GM21723 (cell line): ENCODE measurements around the gene DPEP2NB.
"Not testable (repeated sequence)": the region's sequence is repeated elsewhere in the genome, so short reads cannot be mapped to it uniquely, and the experiment has no call there.

ENCODE experiments used
- ATAC-seq: cut with Tn5 transposase; IDR thresholded peaks from one replicate; pipeline ENCODE4 v1.9.1; 2021; ENCODE audit warnings: mild to moderate bottlenecking, moderate library complexity; ENCODE audit not compliant: unreplicated experiment

Gene DPEP2NB

DNA sequence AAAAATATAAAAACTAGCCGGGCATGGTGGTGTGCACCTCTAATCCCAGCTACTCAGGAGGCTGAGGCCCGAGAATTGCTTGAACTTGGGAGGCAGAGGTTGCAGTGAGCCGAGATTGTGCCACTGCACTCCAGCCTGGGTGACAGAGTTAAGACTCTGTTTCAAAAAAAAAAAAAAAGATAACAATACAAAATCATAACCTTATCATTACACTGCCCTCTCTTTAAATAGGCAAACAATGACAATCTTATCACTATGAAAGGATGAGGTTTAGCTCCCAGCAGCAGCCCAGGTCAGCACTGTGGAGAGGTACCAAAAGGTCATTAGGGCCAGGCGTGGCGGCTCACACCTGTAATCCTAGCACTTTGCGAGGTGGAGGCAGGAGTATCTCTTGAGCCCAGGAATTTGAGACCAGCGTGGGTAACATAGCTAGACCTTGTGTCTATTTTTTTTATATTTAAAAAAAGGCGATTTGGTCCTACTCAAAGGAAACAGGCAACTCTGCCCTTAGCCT, 3.5 kb upstream of the DPEP2NB start:
- ATAC-seq: no peak

DNA sequence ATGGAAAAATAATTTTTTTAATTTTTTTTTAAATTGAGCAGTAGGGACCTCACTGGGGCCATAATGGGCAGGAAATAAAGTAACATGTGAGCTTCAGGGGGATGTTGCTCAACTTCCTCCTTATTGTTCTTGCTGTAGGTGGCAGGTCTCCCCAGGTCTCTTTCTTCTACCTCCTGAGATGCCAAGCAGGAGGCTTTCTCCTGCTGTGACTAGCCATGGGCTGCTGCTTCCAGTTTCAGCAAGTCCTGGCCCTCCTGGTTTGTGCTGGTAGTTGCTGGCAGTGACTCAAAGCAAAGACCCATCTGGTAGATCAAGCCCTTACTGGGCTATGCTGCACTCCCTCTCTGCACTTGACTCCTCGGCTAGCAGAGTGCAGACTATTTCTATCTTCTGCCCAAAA, 2.3 kb downstream of the DPEP2NB start:
- no peak for ATAC-seq

DNA sequence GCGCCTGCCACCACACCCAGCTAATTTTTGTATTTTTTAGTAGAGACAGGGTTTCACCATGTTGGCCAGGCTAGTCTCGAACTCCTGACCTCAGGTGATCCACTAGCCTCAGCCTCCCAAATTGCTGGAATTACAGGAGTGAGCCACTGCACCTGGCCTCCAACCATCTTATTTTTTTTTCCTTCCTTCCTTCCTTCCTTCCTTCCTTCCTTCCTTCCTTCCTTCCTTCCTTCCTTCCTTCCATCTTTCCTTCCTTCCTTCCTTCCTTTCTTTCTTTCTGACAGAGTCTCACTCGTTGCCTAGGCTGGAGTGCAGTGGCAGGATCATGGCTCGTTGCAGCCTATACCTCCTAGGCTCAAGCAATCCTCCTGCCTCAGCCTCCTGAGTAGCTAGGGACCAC, 5.8 kb downstream of the DPEP2NB start:
- ATAC-seq: not testable (repeated sequence)

DNA sequence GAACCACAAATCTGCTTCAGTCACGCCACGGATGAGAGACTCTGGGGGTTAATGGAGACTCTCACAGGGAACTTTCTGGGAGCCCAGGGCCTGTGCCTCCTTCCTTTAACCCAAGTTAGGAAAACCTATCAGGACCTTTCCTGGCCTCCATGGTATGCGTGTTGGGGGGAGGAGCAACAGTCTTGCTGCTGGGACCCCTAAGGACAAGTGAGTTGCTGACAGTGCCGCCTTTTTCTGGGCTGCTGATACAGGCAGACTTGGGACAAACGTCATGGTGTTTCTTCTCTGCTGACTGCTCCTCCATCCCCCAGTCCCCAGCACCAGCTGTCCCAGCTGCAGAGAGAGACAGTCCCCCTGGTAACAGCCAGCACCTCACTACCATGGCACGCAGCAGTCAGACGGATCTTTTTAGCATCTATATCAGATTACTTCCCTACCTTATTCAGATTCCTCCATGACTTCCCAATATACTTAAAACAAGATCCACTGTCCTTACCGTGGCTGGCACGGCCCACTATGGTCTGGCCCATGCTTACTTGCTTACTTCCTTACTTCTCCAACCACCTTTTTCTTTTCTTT, 6.5 kb downstream of the DPEP2NB start:
- no peak for ATAC-seq

DNA sequence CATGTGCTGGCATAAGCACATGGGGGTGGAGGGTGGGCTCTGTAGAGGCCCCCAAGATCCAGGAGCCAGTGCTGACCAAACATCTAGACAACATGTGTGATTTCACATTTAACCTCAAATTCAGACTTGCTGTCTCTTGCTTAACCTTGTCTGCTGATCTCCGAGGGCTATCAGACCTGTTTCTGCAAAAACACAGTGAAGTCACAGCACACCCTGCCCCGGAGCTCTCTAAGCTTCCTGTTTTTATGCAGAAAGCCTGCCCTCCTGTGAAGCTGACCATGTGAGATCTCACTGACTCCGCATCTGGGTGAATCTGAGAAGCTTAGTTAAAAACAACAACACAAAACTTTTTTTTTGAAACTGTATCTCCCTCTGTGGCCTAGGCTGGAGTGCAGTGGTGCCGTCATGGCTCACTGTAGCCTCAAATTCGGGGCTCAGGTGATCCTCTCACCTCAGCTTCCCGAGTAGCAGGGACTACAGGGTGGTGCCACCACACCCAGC, 9.9 kb downstream of the DPEP2NB start:
- ATAC-seq: no peak

DNA sequence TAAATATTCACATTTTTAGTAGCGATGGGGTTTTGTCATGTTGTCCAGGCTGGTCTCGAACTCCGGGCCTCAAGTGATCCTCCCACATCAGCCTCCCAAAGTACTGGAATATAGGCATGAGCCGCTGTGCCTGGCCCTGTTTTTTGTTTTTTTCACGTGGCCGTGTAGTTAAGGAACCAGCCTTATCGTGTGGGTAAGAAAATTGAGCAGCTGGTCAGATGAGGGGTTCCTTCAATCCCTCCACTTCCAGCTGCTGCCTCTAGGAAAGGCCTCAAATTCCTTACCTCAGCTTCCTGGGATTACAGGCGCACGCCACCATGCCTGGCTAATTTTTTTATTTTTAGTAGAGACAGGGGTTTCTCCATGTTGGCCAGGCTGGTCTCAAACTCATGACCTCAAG, 10.5 kb downstream of the DPEP2NB start:
- ATAC-seq: no peak

DNA sequence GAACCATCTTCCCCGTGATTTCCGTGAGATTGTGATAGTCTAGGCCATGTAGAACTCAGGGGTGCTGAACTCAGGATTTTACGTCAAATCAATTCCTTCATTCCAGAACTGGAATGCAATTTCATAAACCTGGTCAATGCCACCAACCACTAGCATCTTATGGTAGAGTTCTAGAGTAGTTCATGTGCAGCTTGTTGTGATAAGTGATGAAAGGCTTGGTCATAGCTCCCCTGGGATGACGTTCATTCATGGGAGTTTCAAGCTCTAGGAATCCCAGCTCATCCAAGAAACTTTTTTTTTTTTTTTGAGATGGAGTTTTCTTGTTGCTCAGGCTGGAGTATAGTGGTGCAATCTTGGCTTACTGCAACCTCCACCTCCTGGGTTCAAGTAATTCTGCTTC, 12.7 kb downstream of the DPEP2NB start:
- ATAC-seq: no peak

DNA sequence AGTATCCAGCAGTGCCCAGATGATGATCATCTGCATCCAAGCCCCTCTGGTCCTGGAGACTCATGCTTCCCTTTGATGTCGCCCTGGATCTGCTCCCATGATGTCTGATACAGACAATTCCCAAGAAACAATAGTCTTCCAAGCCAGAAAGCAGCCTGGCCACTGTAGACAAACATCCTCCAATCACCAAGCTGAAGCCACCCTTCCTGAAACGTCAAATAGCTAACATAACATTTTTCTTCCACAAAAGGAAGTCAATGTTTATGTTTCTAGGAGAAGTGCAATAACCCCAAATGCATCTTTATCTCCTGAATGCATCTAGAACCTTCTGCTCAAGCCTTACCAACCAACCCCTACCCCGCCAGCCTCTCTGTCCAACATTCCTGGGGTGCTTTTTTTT, 15.3 kb downstream of the DPEP2NB start:
- no peak for ATAC-seq

DNA sequence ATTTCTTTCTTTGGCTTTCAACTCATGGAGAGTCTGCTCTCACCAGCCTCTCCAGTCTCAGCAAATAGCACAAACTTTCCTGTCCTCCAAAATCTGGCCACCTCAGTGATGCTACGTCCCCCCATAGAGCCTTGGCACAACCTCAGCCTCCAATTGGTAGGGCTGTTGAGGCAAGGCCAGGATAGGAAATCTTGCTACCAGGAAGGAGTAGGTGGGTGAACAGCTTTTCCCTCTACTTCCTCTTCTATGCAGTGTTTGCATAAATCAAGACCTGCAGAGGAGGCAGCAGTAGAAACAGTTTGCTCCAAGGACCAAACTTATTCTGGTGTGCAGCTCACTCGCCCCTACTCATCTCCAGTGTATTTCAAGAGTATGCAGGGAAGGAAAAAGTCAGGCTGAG, 15.7 kb downstream of the DPEP2NB start:
- no peak for ATAC-seq

DNA sequence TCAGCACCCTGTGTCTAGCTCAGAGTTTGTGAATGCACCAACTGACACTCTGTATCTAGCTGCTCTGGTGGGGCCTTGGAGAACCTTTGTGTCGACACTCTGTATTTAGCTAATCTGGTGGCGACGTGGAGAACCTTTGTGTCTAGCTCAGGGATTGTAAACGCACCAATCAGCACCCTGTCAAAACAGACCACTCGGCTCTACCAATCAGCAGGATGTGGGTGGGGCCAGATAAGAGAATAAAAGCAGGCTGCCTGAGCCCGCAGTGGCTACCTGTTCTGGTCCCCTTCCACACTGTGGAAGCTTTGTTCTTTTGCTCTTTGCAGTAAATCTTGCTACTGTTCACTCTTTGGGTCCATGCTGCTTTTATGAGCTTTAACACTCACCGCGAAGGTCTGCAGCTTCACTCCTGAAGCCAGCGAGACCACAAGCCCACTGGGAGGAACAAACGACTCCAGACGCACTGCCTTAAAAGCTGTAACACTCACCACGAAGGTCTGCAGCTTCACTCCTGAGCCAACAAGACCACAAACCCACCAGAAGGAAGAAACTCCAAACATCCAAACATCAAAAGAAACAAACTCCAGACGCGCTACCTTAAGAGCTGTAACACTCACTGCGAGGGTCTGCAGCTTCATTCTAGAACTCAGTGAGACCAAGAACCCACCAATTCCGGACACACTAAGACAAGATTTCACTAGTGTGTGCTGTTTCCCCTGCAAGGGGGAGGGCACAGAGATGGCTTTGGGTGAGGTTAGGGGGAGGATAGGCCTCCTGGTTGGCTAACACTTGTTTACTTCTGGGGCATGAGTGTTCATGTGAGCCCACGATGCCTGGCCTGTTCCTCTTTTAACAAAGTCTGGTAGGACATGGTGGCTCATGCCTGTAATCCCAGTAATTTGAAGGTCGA, 16.7 kb downstream of the DPEP2NB start, which contains the start of gene DPEP2:
DPEP2 (minus strand) TSS at position 706 of the 910 bp plus-strand sequence. CDS start 6,272 bp downstream, outside the sequence.
- ATAC-seq: not testable (repeated sequence)

DNA sequence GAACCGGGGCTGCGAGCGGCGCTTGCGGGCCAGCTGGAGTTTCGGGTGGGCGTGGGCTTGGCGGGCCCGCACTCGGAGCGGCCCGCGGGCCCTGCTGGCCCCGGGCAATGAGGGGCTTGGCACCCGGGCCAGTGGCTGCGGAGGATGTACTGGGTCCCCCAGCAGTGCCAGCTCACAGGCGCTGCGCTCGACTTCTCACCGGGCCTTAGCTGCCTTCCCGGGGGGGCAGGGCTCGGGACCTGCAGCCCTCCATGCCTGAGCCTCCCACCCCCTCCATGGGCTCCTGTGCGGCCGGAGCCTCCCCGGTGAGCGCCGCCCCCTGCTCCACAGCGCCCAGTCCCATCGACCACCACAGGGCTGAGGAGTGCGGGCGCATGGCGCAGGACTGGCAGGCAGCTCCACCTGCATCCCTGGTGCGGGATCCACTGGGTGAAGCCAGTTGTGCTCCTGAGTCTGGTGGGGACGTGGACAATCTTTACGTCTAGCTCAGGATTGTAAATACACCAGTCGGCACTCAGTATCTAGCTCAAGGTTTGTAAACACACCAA, 17.4 kb downstream of the DPEP2NB start:
- not testable (repeated sequence) for ATAC-seq

DNA sequence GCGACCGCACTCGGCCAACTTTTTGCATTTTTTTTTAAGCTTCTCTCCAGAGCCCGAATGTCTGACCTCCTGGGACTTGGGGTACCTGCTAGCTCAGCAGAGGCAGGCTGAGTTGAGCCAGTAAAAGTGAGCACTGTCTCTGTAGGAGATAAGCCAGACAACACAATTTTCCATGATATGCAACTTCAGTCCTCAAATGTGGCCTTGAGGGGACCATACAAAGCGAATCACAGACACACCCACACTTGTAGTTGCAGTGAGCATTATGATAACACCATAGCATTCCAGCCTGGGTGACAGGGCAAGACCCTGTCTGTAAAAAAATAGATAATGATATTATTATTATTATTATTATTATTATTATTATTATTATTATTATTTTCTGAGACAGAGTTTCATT, 19.0 kb downstream of the DPEP2NB start:
- no peak for ATAC-seq

DNA sequence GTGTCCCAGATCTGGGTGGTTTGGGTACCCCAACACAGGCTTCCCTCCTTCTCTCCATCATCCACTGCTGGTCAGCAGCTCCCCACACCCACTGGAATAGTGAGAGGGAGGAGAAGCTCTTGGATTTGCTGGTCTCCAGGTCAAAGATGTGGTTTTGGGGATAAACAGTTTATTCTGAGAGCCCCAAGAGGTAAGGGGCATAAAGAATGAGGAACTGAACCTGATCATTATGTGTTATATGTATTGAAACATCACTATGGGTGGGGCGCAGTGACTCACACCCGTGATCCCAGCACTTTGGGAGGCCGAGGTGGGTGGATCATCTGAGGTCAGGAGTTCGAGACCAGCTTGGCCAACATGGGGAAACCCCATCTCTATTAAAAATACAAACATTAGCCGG, 20.3 kb downstream of the DPEP2NB start:
- no peak for ATAC-seq

DNA sequence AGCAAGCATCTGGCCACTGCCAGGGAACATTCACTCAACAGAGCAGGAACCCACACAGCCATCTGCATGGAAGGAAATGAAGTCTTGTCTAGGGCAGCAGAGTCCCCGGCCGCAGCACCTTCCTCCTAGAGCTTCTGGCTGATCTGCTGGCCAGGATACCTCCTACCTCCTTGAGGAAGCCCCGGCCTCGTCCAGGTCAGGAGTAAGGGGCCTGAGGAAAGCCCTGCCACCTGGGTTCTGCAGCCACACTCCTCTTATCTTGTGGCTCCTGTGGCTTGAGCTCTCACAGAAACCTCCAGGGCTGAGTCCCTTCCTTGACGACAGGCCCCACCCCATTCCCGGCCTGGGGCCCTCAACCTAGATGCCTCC, 21.7 kb downstream of the DPEP2NB start:
- not testable (repeated sequence) for ATAC-seq

DNA sequence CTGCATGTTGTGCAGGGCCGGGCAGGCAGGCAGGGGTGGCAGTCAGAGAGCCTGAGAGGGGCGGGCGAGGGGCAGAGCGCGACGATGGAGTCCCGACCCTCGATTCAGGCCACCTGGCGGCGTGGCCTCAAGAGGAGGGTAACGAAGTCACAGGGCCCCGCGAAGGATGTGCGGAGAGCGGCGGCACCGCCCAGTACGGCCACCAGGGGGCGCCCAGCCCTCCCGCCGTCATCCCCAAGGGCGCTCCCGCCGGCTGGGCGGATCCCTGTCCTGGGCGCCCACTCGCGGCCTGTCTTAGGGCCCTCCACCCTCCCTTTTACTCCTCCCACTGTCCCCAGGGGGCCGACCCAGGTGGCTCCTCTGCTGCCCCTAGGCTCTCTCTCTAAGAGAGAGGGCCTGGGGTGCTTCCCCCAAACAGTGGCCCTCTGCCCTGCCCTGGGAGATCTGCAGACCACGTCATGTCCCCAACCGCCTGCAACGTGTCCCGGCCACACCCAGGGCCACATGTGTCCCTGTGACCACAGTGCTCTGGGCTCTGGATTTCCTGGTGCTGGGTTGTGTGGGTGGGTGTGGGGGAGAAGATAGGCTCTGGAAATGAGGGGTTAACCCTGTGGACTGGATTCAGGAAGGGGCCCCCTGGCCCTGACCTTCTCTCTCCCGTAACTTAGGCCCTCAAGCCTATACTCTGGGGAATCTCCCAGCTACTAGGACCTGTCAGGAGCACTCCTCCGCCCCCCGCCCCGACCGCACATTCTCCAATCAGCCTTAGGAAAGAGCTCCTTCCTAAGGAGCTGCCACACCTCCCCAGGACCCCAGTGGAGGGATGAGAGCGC, 22.3 kb downstream of the DPEP2NB start:
- peak; percentile 58 for ATAC-seq

DNA sequence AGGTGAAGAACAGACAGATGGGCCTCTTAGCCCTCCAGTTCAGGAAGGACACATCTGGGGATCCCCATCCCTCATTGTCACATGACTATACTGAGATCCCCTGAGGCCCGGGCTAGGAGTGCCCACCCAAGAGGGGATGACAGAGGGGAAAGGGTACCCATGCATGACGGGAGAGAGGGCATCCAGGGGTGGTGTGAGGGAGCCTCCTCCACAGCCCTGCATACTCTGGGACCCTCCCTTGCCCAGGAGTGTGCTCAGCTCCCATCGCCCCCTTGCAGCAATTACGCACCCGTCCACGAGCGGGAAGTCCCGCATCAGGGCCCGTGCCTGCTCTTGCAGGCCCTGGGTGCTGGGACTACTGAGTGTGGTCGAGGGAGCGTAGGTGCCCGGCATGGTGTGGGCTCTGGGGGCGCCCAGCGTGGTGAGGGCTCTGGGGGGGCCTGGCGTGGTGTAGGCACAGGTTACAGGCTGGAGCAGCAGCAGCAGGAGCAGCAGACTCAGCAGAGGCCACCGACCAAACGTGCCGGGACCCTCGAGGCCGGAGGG, 23.0 kb downstream of the DPEP2NB start:
- ATAC-seq: no peak

DNA sequence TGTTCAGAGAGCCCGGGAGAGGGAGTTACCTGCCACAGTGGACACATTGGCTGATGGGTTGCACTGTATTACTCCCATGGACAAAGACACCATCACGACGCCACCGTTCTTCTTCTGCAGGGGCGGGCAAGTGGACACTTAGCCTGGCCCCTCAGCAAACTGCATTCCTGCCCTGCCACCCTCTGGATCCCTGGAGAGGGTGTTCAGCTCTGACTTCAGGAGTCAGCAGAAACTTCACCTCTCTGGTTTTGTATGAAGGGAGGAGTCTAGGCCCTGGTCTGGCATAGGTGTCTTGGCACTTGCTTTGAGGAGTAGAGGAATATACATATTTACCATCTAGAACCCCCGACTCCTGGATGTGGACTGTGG, 25.7 kb downstream of the DPEP2NB start:
- no peak for ATAC-seq

DNA sequence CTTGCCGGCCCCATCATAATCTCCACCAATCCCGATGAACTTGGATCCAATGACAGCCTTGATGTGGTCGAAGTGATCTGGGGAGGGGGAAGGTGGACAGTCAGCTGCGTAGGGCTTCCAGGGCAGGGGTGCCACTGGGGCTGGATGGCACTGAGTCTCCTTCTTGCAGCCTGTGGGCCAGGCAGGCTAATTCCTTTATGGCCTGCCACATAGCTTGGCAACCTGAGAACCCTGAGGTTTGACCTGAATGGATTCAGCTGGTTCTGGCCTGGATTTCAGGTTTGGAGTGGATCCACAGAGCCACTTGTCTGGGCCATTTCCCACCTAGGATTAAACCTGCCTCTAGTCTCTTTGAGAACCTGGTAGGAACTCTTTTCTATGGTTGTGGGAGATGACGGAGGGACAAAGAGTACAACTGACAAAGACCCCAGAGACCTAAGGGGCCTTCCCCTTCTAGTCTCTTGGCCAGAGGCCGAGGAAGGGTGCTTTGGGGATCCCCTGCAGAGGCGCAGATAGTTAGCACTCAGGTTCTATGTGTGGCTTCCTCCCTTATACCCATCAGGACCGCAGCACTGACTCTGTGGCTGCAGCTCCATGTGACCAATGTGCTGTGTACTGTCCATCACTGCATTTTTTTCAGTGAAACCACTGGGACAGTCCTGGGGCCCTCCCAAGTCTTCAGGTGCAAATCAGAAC, 26.2 kb downstream of the DPEP2NB start:
- ATAC-seq: no peak

DNA sequence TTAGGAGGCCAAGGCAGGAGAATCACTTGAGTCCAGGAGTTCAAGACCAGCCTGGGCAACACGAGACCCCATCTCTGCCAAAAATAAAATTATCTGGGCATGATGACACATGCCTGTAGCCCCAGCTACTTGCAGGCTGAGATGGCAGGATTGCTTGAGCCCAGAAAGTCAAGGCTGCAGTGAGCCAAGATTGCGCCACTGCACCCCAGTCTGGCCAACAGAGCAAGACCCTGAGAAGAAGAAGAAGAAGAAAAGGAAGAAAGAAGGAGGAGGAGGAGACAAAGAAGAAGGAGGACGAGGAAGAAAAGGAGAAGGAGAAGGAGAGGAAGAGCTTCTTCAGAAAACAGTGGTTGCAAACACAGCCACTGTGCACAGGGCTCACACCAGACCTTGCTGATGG, 27.0 kb downstream of the DPEP2NB start:
- ATAC-seq: no peak
